CD4-positive, alpha-beta memory T cell (primary cell): Measurements from ENCODE around the gene DIP2B. TPM values are rescaled to one million over a fixed set of nuclear protein-coding genes. Genes with fewer than 3 reads are reported as not detected.

ENCODE experiments used
- CTCF ChIA-PET: fragments of 350-600 bp; sonication (Branson Sonifier 250); formaldehyde crosslinking; loops from one replicate; lab custom pipeline; 2021; ENCODE audit warnings: inconsistent platforms; ENCODE audit not compliant: partially characterized antibody; lab: Charles Lee
- POLR2A ChIA-PET: fragments of 350-600 bp; sonication (Branson Sonifier 250); formaldehyde crosslinking; loops from one replicate; lab custom pipeline; 2021; ENCODE audit not compliant: partially characterized antibody; lab: Charles Lee
- DNase-seq, 5 donors: peaks; one replicate each; pipeline versions ENCODE4 v3.0.0 to v3.0.0-alpha.2; 2020 to 2022; ENCODE audit warnings: mixed read lengths in 1 of 5
- H3K27ac ChIP-seq: one replicate; pipeline ENCODE4 v1.7.0; 2013; ENCODE audit warnings: low read depth, low read length
- H3K27me3 ChIP-seq: 2 replicates; pipeline ENCODE4 v1.7.0; 2013; ENCODE audit warnings: mild to moderate bottlenecking, low read length, moderate library complexity; ENCODE audit not compliant: insufficient read depth
- H3K36me3 ChIP-seq: 2 replicates; pipeline ENCODE4 v1.7.0; 2013; ENCODE audit warnings: mild to moderate bottlenecking, low read length, moderate library complexity; ENCODE audit not compliant: insufficient read depth
- H3K4me1 ChIP-seq: 2 replicates; pipeline ENCODE4 v1.7.0; 2013; ENCODE audit warnings: mild to moderate bottlenecking, low read length, moderate library complexity; ENCODE audit not compliant: insufficient read depth
- H3K4me3 ChIP-seq, 2 donors: one replicate each; pipeline ENCODE4 v1.7.0; 2013; ENCODE audit warnings: low read length in 2 of 2, mild to moderate bottlenecking in 1 of 2
- H3K9me3 ChIP-seq, 2 donors: one replicate each; pipeline ENCODE4 v1.7.0; 2013; ENCODE audit warnings: low read length in 2 of 2, control low read depth in 1 of 2; ENCODE audit not compliant: control insufficient read depth in 1 of 2
- H3K27ac Mint-ChIP-seq, 7 donors: one replicate each; pipeline ENCODE4 v1.8.0; 2020 to 2021; ENCODE audit warnings: mixed read lengths in 7 of 7, mild to moderate bottlenecking in 6 of 7, inconsistent platforms in 3 of 7, moderate library complexity in 3 of 7
- H3K27me3 Mint-ChIP-seq, 2 donors: one replicate each; pipeline ENCODE4 v1.8.0; 2020 to 2021; ENCODE audit warnings: mixed read lengths in 2 of 2
- H3K36me3 Mint-ChIP-seq, 2 donors: one replicate each; pipeline ENCODE4 v1.8.0; 2020 to 2021; ENCODE audit warnings: mixed read lengths in 2 of 2, inconsistent platforms in 1 of 2, mild to moderate bottlenecking in 1 of 2
- H3K4me1 Mint-ChIP-seq, 4 donors: one replicate each; pipeline ENCODE4 v1.8.0; 2020 to 2021; ENCODE audit warnings: mixed read lengths in 4 of 4, mild to moderate bottlenecking in 1 of 4
- H3K4me3 Mint-ChIP-seq, 8 donors: one replicate each; pipeline ENCODE4 v1.8.0; 2020 to 2021; ENCODE audit warnings: mixed read lengths in 8 of 8, mild to moderate bottlenecking in 7 of 8, moderate library complexity in 6 of 8, inconsistent platforms in 3 of 8
- H3K9me3 Mint-ChIP-seq, 8 donors: one replicate each; pipeline ENCODE4 v1.8.0; 2020 to 2021; ENCODE audit warnings: mixed read lengths in 8 of 8, mild to moderate bottlenecking in 5 of 8, inconsistent platforms in 3 of 8, moderate library complexity in 1 of 8
- intact Hi-C: fragments of 100-400 bp; cut with micrococcal nuclease; formaldehyde crosslinking; loops from one replicate; pipeline ENCODE4 v1.15.1; 2023
- polyA plus RNA-seq, 2 donors: library from polyadenylated mRNA; unstranded; fragments of 300-500 nt; fragmentation: Illumina TruSeq; gene quantifications; one replicate each; pipeline ENCODE4 v1.2.3, GENCODE V29; 2021
- total RNA-seq, 2 experiments: library from RNA; stranded (reverse); gene quantifications; one replicate each; pipeline ENCODE4 v1.2.3, GENCODE V29; 2021

Gene DIP2B
- total and polyA plus RNA-seq, 4 experiments from 2014 or later: 3.8 to 29.1 (median 20.0) TPM

DNA sequence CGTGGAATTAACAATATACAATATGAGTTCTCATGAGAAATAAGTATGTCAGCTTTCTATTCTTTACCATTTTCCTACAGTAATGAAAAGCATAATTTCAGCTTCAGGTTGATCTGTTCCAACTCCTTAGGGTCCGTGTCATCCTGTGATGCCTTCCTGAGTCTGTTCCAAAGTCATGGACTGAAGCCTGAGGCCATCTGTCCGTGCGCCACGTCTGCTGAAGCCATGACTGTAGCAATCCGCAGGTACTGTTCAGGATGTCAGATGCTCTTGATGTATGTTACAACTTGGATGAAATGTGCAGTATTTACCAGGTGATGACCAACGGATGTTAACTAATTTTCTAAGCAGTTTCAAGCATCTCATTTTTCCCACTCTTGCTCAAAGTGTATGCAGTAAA, 192.1 kb downstream of the DIP2B start:
- no peak for DNase-seq
- POLR2A ChIA-PET: no interaction called here
- Mint-ChIP-seq H3K36me3 (peaks cover 56 to 75% of the 10 kb centered on the region in 2 donors), H3K9me3 (no peaks in the 10 kb centered on the region), H3K27me3 (no peaks in the 10 kb centered on the region), H3K4me1 (no peaks in the 10 kb centered on the region), H3K4me3 (no peak overlapping the region), H3K27ac (peak overlapping the region in 1 of 7 donors; percentile 3)
- intact Hi-C loops: loop anchor here (1.0 kb wide), 1 partner anchor 39 kb away; no protein-coding TSS in a partner anchor
- CTCF ChIA-PET: interaction anchor here (1.6 kb wide), 1 partner anchor 193 kb away, joined by 3 read pairs; no protein-coding TSS in a partner anchor
- no peaks in the 10 kb centered on the region for H3K4me1 ChIP-seq
- H3K27me3 ChIP-seq: no peaks in the 10 kb centered on the region
- H3K27ac ChIP-seq: no peak overlapping the region
- no peaks in the 10 kb centered on the region for H3K9me3 ChIP-seq
- H3K4me3 ChIP-seq: no peak overlapping the region
- H3K36me3 ChIP-seq: peaks cover 59% of the 10 kb centered on the region

DNA sequence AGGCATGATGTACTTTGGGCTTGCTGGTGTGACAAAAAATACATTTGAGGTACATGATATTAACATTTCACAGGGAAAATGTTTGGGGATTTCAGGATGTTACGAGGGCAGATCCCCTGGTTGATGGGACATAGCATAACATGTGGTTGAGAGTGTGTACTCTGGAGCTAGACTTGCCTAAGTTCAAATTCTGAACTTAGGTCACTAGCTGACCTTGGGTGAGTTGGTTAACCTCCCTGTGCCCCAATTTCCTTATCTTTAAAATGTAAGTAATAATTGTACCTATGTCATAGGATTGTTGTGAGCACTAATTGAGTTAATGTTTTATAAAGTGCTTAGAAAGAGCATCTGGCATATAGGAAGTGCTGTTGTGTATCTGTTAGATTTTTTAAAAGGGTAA, 194.4 kb downstream of the DIP2B start:
- Histone ChIP-seq H3K36me3 (peaks cover 51% of the 10 kb centered on the region), H3K9me3 (no peaks in the 10 kb centered on the region), H3K27ac (no peak overlapping the region), H3K4me1 (no peaks in the 10 kb centered on the region), H3K27me3 (no peaks in the 10 kb centered on the region), H3K4me3 (no peak overlapping the region)
- Mint-ChIP-seq H3K4me3 (no peak overlapping the region), H3K9me3 (no peaks in the 10 kb centered on the region), H3K27ac (peak overlapping the region in 2 of 7 donors; percentile 30 to 31), H3K27me3 (no peaks in the 10 kb centered on the region), H3K36me3 (peaks cover 46 to 61% of the 10 kb centered on the region in 2 donors), H3K4me1 (no peaks in the 10 kb centered on the region)
- no peak for DNase-seq
- CTCF ChIA-PET: interaction anchor here (0.9 to 1.0 kb wide), 2 partner anchors 11 to 554 kb away, joined by 3 read pairs; no protein-coding TSS in a partner anchor
- POLR2A ChIA-PET: no interaction called here
- intact Hi-C loops: no loop called here

DNA sequence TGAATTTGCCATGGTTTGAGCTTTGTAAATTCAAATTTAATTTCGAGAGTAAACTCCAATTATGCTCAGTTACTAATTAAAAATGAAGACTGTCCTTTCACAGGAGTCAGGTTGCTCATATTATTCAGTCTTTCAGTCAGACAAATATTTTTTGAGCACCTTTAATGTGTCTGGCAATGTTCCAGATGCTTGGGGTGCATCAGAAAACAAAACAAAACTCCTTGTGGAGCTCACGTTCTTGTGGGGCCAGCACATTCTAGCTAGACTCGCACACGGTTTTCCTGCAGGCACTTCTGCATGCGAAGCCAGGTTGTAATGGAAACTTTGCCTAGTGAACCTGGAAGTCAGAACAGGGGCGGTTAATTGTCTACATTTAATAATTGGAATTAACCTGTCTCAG, 195.2 kb downstream of the DIP2B start:
- Mint-ChIP-seq H3K9me3 (no peaks in the 10 kb centered on the region), H3K36me3 (peaks cover 52 to 64% of the 10 kb centered on the region in 2 donors), H3K4me1 (no peaks in the 10 kb centered on the region), H3K4me3 (no peak overlapping the region), H3K27me3 (no peaks in the 10 kb centered on the region), H3K27ac (peak overlapping the region in 1 of 7 donors; percentile 29)
- Histone ChIP-seq H3K9me3 (no peaks in the 10 kb centered on the region), H3K4me1 (no peaks in the 10 kb centered on the region), H3K4me3 (no peak overlapping the region), H3K36me3 (peaks cover 57% of the 10 kb centered on the region), H3K27me3 (no peaks in the 10 kb centered on the region), H3K27ac (no peak overlapping the region)
- DNase-seq: no peak
- POLR2A ChIA-PET: no interaction called here
- CTCF ChIA-PET: interaction anchor here (1.2 kb wide), 1 partner anchor 23 kb away, joined by 3 read pairs; no protein-coding TSS in a partner anchor
- intact Hi-C loops: no loop called here

DNA sequence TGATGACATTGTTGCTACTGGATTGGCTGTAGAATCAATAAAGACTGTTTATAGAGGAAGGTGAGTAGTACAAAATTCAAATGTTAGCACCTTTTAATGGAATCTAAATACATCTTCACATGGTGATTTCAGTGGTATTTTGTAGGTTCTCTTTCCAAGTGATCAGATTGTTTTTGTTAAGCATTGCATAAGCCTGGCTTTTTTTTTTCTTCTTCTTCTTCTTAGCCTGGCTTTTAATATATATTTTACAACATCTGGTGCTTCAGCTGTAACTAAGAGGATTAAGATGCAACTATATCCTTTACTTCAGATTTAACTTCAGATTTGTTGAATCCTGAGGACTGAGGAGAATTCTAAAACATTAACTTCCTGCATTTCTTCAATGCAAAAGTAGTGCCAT, 201.8 kb downstream of the DIP2B start:
- no peak overlapping the region for H3K27ac ChIP-seq
- Mint-ChIP-seq H3K4me1 (no peaks in the 10 kb centered on the region), H3K9me3 (no peaks in the 10 kb centered on the region), H3K36me3 (peaks cover 41 to 66% of the 10 kb centered on the region in 2 donors), H3K4me3 (no peak overlapping the region), H3K27ac (peak overlapping the region in 1 of 7 donors; percentile 55), H3K27me3 (no peaks in the 10 kb centered on the region)
- no peak overlapping the region for H3K4me3 ChIP-seq
- H3K36me3 ChIP-seq: peaks cover 50% of the 10 kb centered on the region
- DNase-seq: no peak
- CTCF ChIA-PET: no interaction called here
- no peaks in the 10 kb centered on the region for H3K9me3 ChIP-seq
- intact Hi-C loops: no loop called here
- no peaks in the 10 kb centered on the region for H3K4me1 ChIP-seq
- H3K27me3 ChIP-seq: no peaks in the 10 kb centered on the region
- POLR2A ChIA-PET: no interaction called here

DNA sequence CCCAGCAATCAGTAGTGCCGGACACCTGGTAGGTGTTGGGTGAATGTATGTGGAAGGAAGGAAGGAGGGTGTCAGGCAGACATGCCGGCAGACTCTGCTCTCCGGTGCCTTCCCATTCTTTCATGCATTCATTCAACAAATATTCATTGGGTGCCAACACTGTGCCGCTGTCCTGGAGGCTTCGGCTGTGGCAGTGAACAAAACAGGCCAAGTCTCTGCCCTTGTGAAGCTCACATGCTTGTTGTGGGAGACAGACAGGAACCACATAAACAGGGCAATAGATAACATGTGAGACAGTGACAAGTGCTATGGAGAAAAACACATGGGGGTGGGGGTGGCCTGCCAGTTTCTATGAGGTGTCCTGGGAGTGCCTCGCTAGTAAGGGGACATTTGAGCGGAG, 202.6 kb downstream of the DIP2B start:
- Mint-ChIP-seq H3K36me3 (peaks cover 45 to 71% of the 10 kb centered on the region in 2 donors), H3K4me1 (no peaks in the 10 kb centered on the region), H3K27me3 (no peaks in the 10 kb centered on the region), H3K9me3 (no peaks in the 10 kb centered on the region), H3K4me3 (no peak overlapping the region), H3K27ac (no peak overlapping the region)
- ChIA-PET POLR2A (no interaction called here), CTCF (no interaction called here)
- H3K36me3 ChIP-seq: peaks cover 54% of the 10 kb centered on the region
- intact Hi-C loops: no loop called here
- H3K4me3 ChIP-seq: no peak overlapping the region
- H3K27me3 ChIP-seq: no peaks in the 10 kb centered on the region
- H3K9me3 ChIP-seq: no peaks in the 10 kb centered on the region
- DNase-seq: no peak
- no peak overlapping the region for H3K27ac ChIP-seq
- H3K4me1 ChIP-seq: no peaks in the 10 kb centered on the region

DNA sequence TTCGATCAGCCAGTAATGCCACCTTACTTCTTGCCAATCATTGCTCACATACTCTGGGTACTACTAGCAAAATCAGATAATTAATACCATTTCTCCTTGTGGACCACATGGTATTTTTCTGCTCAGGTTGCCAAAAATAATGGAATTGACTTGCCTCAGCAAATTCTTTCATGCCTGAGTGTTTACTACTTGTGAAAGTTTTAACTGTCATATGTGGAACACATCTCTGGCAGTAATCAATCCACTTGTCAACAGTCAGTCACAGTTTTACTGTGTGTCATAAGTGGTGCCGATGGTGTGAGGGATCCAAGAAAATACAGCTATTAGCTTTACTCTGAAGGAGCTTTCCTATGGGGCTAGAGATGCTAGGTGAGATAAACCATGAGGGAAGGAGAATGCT, 203.8 kb downstream of the DIP2B start:
- H3K4me1 Mint-ChIP-seq: no peaks in the 10 kb centered on the region
- POLR2A ChIA-PET: no interaction called here
- Histone ChIP-seq H3K27ac (no peak overlapping the region), H3K36me3 (peaks cover 54% of the 10 kb centered on the region), H3K4me3 (no peak overlapping the region), H3K27me3 (no peaks in the 10 kb centered on the region), H3K4me1 (no peaks in the 10 kb centered on the region), H3K9me3 (no peaks in the 10 kb centered on the region)
- intact Hi-C loops: no loop called here
- H3K36me3 Mint-ChIP-seq: peaks cover 45 to 76% of the 10 kb centered on the region in 2 donors
- no peaks in the 10 kb centered on the region for H3K27me3 Mint-ChIP-seq
- H3K9me3 Mint-ChIP-seq: no peaks in the 10 kb centered on the region
- no peak overlapping the region for H3K4me3 Mint-ChIP-seq
- no peak for DNase-seq
- no peak overlapping the region for H3K27ac Mint-ChIP-seq
- CTCF ChIA-PET: no interaction called here

DNA sequence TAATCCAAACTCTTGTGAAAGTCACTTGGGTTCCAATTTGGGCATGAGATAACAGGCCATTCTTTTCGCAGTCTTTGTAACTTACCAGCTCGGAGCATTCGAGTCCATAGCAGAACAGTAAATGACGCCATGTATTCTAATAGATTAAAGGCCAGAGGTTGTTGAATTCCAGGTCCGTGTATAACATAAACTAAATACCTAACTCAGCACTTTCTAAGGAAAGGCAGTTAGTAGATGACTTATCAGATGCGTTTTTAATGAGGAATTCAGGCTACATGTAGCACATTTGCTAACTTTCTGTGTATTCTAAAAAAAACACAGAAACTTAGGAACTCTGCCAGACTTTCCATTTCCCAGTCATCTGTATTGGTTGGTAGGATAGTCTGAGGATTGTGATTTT, 206.3 kb downstream of the DIP2B start:
- peaks cover 50 to 73% of the 10 kb centered on the region in 2 donors for H3K36me3 Mint-ChIP-seq
- Histone ChIP-seq H3K27ac (no peak overlapping the region), H3K4me1 (no peaks in the 10 kb centered on the region), H3K4me3 (no peak overlapping the region), H3K36me3 (peaks cover 53% of the 10 kb centered on the region), H3K9me3 (no peaks in the 10 kb centered on the region), H3K27me3 (no peaks in the 10 kb centered on the region)
- CTCF ChIA-PET: no interaction called here
- intact Hi-C loops: no loop called here
- no peaks in the 10 kb centered on the region for H3K9me3 Mint-ChIP-seq
- POLR2A ChIA-PET: no interaction called here
- peak overlapping the region in 1 of 7 donors; percentile 7 for H3K27ac Mint-ChIP-seq
- DNase-seq: no peak
- H3K4me1 Mint-ChIP-seq: no peaks in the 10 kb centered on the region
- no peaks in the 10 kb centered on the region for H3K27me3 Mint-ChIP-seq
- H3K4me3 Mint-ChIP-seq: no peak overlapping the region
